ENCODE measurements around the gene RBBP4.

DNA sequence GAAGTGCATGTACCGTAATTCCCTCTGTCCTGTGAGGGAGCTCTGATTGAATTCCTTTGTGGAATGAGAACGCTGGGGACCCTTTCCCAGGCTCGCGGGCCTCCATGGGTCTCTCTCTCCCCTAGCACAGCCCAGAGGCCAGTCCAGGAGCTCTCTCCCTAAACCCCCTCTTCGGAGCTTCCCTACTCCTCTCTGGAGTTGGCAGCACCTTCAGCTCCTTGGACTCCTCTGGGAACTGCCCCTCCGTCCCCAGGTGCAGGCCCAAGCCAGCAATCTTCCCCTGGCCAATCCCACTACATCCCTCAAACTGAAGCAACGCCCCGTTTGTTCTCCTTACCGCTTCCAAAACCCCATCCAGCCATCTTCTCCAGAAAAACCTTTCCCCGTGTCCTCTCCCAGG lies 62.1 kb downstream of the RBBP4 start:
- TF ChIP-seq, protein P1, sequence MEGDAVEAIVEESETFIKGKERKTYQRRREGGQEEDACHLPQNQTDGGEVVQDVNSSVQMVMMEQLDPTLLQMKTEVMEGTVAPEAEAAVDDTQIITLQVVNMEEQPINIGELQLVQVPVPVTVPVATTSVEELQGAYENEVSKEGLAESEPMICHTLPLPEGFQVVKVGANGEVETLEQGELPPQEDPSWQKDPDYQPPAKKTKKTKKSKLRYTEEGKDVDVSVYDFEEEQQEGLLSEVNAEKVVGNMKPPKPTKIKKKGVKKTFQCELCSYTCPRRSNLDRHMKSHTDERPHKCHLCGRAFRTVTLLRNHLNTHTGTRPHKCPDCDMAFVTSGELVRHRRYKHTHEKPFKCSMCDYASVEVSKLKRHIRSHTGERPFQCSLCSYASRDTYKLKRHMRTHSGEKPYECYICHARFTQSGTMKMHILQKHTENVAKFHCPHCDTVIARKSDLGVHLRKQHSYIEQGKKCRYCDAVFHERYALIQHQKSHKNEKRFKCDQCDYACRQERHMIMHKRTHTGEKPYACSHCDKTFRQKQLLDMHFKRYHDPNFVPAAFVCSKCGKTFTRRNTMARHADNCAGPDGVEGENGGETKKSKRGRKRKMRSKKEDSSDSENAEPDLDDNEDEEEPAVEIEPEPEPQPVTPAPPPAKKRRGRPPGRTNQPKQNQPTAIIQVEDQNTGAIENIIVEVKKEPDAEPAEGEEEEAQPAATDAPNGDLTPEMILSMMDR (IDR thresholded peaks at IDR 0.05): no peak
- no peak for TF ChIP-seq POLR2A (IDR thresholded peaks at IDR 0.05)
